Left kidney (tissue), 8 donors: ENCODE results near the gene GHR. TPM values are rescaled to one million over a fixed set of nuclear protein-coding genes. Genes with fewer than 3 reads are reported as not detected.
A peak's percentile ranks its signal among the peaks of the same experiment; 100 is the strongest.

Experiments used
- DNase-seq: peaks from one replicate; pipeline ENCODE4 v3.0.0-alpha.2; 2013
- long read RNA-seq, 8 donors: transcript quantifications; one replicate each; lab custom pipeline, GENCODE V29; 2026
- polyA plus RNA-seq: library from polyadenylated mRNA; unstranded; fragments of 120-200 nt; gene quantifications from one replicate; pipeline ENCODE4 v1.2.1, GENCODE V29; 2013; ENCODE audit not compliant: insufficient read length

The GHR gene
- 27.3 TPM for polyA plus RNA-seq
- long read RNA-seq, donor 1 = 0 reads
- long read RNA-seq, donor 2, full-length matches to known transcripts = 4 of 12 reads
- long read RNA-seq, donor 2, partial matches to known transcripts = 8 of 12 reads
- long read RNA-seq, donor 2, other reads (novel, unspliced or antisense) = 0 of 12 reads
- long read RNA-seq, donor 3, full-length matches to known transcripts = 2 of 8 reads
- long read RNA-seq, donor 3, partial matches to known transcripts = 6 of 8 reads
- long read RNA-seq, donor 3, other reads (novel, unspliced or antisense) = 0 of 8 reads
- long read RNA-seq, donor 4 = 0 reads
- long read RNA-seq, donor 5, full-length matches to known transcripts = 3 of 3 reads
- long read RNA-seq, donor 5, partial matches to known transcripts = 0 of 3 reads
- long read RNA-seq, donor 5, other reads (novel, unspliced or antisense) = 0 of 3 reads
- long read RNA-seq, donor 6, full-length matches to known transcripts = 2 of 9 reads
- long read RNA-seq, donor 6, partial matches to known transcripts = 7 of 9 reads
- long read RNA-seq, donor 6, other reads (novel, unspliced or antisense) = 0 of 9 reads
- long read RNA-seq, donor 7 = 0 reads
- long read RNA-seq, donor 8 = 0 reads

- DNase-seq = peak; percentile 91
Observed at GRCh38 chr5:42423285-42424165, at the start of gene GHR. Gene GHR, plus strand, starts transcription at chr5:42423439. Its CDS starts 142,436 bp downstream, at chr5:42565875.

- no peak for DNase-seq
Observed at GRCh38 chr5:42374679-42375273, 48.5 kb upstream of the GHR start.

GRCh38 chr5:42377496-42377895 lies 45.7 kb upstream of the GHR start:
- no peak for DNase-seq

DNA sequence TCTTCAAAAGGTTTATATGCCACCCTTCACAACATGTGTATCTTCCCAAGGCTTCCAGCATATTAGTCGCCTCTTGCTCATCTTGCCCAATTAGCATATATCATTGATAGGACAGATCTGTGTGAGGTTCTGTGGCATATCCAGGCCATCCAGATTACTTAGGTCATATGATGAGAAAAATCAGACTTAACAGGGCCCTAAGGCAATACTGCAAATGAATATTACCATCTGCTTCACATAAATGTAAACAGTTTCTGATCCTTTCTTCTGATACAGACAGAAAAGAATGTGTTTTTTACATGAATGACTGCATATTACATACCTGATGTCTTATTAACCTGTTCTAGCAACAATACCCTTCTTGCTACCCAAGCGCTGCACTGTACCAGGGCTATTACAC lies 41.3 kb upstream of the GHR start:
- no peak for DNase-seq

DNA sequence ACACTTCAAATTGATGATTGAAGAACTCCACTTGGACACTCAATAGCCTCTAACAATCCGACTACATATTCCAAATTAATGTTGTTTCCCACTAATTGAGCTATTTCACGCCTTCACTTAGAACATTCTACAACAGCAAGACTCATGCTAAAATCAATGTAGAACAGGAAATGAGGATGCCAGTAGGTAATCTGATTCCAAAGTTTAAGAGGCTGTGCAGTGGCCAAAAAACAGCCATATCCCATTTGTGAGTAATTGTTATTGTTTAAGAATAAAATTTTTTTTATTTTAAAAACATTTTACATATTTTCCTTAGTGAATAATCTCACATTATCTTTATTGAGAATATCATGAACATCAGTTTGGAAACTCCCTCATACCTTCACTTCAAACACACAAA lies 35.7 kb upstream of the GHR start:
- DNase-seq = no peak

DNA sequence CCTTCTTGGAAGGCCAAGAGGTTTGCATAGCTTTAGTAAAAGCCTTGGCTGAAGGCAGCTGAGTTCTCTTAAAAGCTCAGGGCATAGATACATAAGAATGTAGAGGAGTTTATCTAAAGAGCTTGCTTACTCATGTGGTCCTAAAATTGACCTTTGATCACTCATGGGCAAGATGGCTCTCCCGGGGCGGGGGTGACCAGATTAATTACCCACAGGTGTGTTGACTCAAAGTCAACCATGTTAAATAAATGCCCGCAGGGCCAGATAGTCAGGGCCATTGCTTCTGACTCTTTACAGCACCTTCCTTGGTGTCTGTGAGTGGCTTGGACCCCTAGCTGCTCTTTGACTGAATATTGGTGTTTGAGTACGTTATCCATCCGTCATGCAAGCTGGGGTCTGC lies 33.1 kb upstream of the GHR start:
- DNase-seq = no peak

- DNase-seq = no peak
Observed at GRCh38 chr5:42392917-42393316, 30.3 kb upstream of the GHR start.

- DNase-seq = no peak
Observed at GRCh38 chr5:42396111-42396510, 27.1 kb upstream of the GHR start.

- no peak for DNase-seq
Observed at GRCh38 chr5:42397267-42397666, 26.0 kb upstream of the GHR start.

- DNase-seq = no peak
Observed at GRCh38 chr5:42399702-42400101, 23.5 kb upstream of the GHR start.

DNA sequence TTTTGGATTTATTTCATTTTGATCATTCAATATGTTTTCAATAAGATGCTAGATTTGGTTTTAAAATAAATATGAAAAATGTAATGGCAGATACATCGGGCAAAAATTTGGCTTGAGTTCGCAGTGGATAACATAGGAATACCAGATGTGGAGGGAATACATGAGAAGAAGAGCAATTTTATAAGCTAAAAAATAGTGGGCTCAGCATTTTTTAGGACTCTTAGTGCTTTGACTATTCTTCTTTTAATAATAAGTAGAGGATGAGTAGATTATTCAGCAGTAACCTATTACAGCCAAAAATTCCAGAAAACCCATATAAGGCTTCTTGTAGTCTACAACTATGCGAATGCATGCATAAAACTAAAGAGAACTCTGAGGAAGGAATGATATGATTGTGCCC lies 22.8 kb upstream of the GHR start:
- DNase-seq = no peak

DNA sequence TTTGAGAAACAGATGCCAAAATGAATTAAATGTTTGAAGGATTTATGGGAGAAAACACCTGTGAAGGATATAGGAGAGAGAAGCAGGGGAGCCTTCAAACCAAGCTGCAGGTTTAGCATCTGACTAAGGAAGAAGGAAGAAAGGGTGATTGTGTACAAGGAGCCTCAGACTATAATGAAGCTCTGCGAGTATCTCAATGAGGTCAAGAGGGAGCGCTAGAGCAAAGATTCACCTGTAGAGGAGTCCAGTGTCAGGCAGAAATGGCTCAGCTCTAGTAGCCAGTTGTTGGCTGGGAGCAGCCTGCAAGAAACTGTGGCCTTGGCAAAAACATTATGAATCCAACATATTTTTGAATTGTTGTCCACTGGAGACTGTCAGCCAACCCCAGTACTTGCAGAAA lies 20.0 kb upstream of the GHR start:
- DNase-seq = no peak

DNA sequence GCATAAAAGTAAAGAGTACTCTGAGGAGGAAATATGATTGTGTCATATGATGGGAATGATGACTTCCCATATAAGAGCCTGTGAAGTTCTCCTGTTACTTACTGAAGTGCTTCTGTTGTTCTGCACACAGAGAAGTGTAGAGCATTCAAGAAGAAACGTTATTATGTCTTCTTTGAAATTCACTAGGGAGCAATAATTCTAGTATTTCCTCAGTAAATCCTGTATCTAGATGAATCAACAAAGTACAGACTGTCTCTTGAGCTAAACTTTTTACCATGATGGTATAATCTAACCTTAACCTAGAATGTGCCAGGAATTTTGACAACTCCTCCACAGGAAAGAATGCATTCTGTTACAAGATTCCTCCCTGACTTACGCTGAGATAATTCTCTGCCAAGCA lies 18.9 kb upstream of the GHR start:
- DNase-seq = no peak

DNA sequence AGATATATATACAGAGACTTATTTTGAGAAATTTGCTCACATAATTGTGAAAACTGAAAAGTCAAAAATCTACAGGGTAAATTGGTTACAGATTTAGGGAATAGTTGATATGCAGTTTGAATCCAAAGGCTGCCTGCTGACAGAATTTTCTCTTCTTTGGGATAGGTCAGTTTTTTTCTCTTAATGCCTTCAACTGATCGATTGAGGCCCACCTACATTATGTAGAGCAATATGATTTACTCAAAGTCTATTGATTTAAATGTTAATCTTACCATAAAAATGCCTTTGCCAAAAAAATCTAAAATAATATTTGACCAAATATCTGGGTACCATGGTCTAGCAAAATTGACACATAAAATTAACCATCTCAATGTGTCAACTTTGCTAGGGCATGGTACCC lies 3.9 kb upstream of the GHR start:
- DNase-seq = no peak

DNA sequence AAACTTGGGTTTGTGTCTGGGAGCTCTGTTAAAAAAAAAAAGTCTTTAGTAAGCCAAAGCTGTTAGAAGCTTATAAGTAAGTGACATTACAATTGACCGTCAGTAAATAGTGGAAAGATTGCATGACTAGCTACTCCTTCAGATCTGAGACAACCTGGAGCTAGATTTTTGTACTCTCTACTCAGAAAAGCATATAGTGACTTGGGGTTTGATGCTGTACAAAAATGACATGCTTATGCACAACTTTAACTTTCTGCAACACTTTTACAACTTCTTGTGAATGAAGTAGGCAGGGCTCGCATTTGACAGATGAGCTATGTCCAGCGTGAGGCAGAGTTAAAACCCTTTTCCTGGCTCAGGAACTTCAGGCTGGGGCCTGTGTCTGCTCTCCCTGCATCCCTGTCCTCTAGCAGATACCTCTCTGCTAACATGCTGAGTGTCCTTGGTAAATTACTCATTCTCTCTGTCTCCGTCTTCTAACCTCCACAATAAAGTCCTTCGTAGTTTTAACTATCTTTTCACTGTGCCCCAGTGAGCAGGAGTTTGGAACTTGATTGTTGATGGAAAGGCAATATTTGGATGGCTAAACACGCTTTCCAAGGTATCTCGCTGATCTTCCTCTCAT lies 471 bp upstream of the GHR start:
- DNase-seq = no peak

DNA sequence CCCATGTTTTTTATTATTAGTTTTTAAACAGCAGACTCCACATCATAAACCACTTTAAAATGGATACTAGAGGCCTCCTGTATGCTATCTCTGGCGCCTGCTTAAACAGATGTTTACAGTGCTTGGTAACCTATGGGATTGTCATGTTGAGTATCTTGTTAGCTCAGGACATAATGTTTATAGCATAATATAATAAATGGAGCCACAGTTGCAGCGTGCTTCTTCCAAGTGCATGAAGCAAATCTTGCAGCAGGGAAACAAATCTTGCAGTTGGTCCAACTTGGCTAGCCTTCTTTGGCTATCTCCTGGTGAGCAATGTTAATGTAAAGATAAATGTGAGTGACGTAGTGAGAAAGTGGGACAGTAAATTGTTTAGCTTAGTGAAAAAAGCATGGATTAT lies 2.8 kb downstream of the GHR start:
- DNase-seq = no peak

DNA sequence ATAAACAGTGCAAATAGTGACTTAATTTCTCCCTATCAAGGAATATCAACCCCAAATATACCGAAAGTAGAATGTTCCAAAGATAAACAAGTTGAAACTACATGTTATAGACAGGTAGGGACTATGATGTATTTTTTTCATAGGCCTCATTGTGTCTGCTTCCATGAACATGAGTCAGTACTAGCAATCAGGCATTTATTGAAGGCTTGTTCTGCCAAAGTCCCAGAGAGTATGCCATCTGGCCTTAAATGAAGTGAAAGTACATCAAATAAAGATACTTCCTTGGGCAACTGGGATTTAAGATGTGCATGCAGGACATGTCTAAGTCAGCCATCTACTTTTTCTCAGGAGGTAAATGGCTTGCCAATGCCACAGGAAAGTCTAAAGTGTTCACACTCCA lies 6.5 kb downstream of the GHR start:
- DNase-seq = no peak

DNA sequence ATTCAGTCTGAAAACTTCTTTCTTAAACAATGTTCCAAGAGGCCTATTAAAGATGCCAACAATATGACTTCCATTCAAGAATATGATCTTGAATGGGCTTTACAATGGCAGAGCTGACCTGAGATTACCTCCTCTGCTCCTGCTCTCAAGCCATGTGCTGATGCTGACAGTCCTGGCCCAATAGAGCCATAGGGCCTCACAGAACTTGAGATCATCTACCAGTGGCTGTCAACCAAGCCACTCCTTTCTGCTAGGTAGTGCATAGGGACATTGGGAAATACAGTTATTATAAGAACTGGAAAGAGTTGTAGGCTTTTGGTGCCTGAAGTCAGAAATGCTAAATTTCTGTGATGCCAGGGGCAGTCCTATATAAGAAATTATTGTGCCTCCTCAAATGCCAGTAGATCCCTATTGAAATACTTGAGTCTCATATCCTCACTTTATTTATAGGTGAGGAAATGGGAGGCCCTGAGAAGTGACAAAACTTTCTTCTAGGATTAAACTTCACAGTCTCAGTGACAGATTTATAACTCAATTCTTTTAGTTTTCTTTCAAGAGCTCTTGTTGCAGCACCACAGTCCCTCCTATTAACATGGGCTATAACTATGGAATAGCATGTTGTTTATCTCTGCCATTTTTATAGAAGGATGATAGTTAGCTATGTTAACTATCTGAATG lies 10.9 kb downstream of the GHR start:
- DNase-seq = no peak

GRCh38 chr5:42436051-42436450 lies 12.8 kb downstream of the GHR start:
- no peak for DNase-seq

GRCh38 chr5:42454216-42454995 lies 31.2 kb downstream of the GHR start:
- no peak for DNase-seq

GRCh38 chr5:42461033-42461432 lies 37.8 kb downstream of the GHR start:
- DNase-seq = no peak
